Left colon (tissue), 2 donors: ENCODE measurements around the gene FKBP1B. TPM values are rescaled to one million over a fixed set of nuclear protein-coding genes. Genes with fewer than 3 reads are reported as not detected.

Source experiments
- total RNA-seq, 2 donors: library from RNA; stranded (reverse); fragmentation: NEBNext Ultra II Directional; extraction: Animal tissue kit (Norgen Biotek cat#: 25700); gene quantifications; one replicate each; pipeline ENCODE4 v1.2.1, GENCODE V29; 2021
- donor health status: DM: no; HTN: no; CAD: no.
- donor health status: DM: yes; HTN: yes; CAD: no.

Gene FKBP1B
- total RNA-seq, 2 donors from 2014 or later, result 16.5 to 22.3 TPM

Other genes with a start within 250 kb of the FKBP1B start
- gene ATAD2B, start 122.6 kb upstream of the FKBP1B start, total RNA-seq, result 10 to 100 TPM; 23.3 to 33.0 TPM
- gene UBXN2A, start 109.3 kb upstream of the FKBP1B start, total RNA-seq, result 10 to 100 TPM; 15.6 to 15.8 TPM
- gene MFSD2B, start 39.7 kb upstream of the FKBP1B start, total RNA-seq, result under 1 TPM in 1 of 2 donors, not detected in 1; 0.09 TPM
- 1 to 10 TPM; 3.2 to 4.2 TPM for gene WDCP, start 2.4 kb upstream of the FKBP1B start, total RNA-seq
- 10 to 100 TPM; 85.0 to 85.3 TPM for gene SF3B6, start 26.6 kb downstream of the FKBP1B start, total RNA-seq
- gene TP53I3, start 35.1 kb downstream of the FKBP1B start, total RNA-seq, result 100 to 1,000 TPM in 1 of 2 donors, 10 to 100 TPM in 1; 91.7 to 109 TPM
- not detected for gene PFN4, start 73.6 kb downstream of the FKBP1B start, total RNA-seq
- gene FAM228B, start 73.7 kb downstream of the FKBP1B start, total RNA-seq, result 10 to 100 TPM in 1 of 2 donors, 1 to 10 TPM in 1; 7.4 to 10.1 TPM
- not detected for gene FAM228A, start 125.3 kb downstream of the FKBP1B start, total RNA-seq